T47D (cell line): ENCODE results near the gene TERB1.

ENCODE experiments used
- DNase-seq, 2 experiments: peaks; one replicate each; pipeline versions ENCODE4 v3.0.0 to v3.0.0-alpha.2; 2011 to 2012; ENCODE audit warnings: low read depth in 1 of 2, low spot score in 1 of 2
- JUND ChIP-seq: IDR thresholded peaks from 2 replicates; pipeline ENCODE4 v1.6.1; 2012; ENCODE audit warnings: low read depth
- in situ Hi-C: cut with HindIII; loops from 2 replicates; pipeline ENCODE4 v1.10.0; 2016; ENCODE audit warnings: low sequenced_read_pairs, low pct_unique_long_range_greater_than_20kb

TERB1 gene

GRCh38 chr16:66728117-66728787, 73.1 kb downstream of the TERB1 start:
- in situ Hi-C loops, result no loop called here
- TF ChIP-seq JUND, result no peak
- peak in 1 of 2 experiments; percentile 58 for DNase-seq

GRCh38 chr16:66720766-66721165, 80.6 kb downstream of the TERB1 start:
- in situ Hi-C loops, result no loop called here
- no peak for DNase-seq
- TF ChIP-seq JUND, result no peak

- TF ChIP-seq JUND, result no peak
- no peak for DNase-seq
- in situ Hi-C loops, result no loop called here
Measured at GRCh38 chr16:66719246-66719645, 82.1 kb downstream of the TERB1 start.

- no peak for DNase-seq
- no peak for TF ChIP-seq JUND
- in situ Hi-C loops, result no loop called here
Measured at GRCh38 chr16:66717776-66718175, 83.6 kb downstream of the TERB1 start.

- TF ChIP-seq JUND, result no peak
- DNase-seq, result peak in 1 of 2 experiments; percentile 25
- in situ Hi-C loops, result no loop called here
Measured at GRCh38 chr16:66717112-66717675, 84.2 kb downstream of the TERB1 start.

GRCh38 chr16:66714654-66715307, 86.6 kb downstream of the TERB1 start:
- no peak for TF ChIP-seq JUND
- DNase-seq, result peak in 1 of 2 experiments; percentile 57
- in situ Hi-C loops, result no loop called here

- in situ Hi-C loops, result no loop called here
- no peak for DNase-seq
- no peak for TF ChIP-seq JUND
Measured at GRCh38 chr16:66714062-66714461, 87.3 kb downstream of the TERB1 start.

GRCh38 chr16:66713076-66713475, 88.3 kb downstream of the TERB1 start:
- TF ChIP-seq JUND, result no peak
- in situ Hi-C loops, result no loop called here
- DNase-seq, result no peak

GRCh38 chr16:66712512-66712911, 88.9 kb downstream of the TERB1 start:
- no peak for DNase-seq

GRCh38 chr16:66711581-66711980, 89.8 kb downstream of the TERB1 start:
- in situ Hi-C loops, result no loop called here
- no peak for DNase-seq
- TF ChIP-seq JUND, result no peak

More at GRCh38 chr16:66712512-66712911, 88.9 kb downstream of the TERB1 start:
- no peak for TF ChIP-seq JUND
- in situ Hi-C loops, result no loop called here

GRCh38 chr16:66706506-66706880, 94.9 kb downstream of the TERB1 start:
- no peak for TF ChIP-seq JUND
- peak in 1 of 2 experiments; percentile 49 for DNase-seq
- in situ Hi-C loops, result no loop called here

GRCh38 chr16:66705790-66706505, 95.4 kb downstream of the TERB1 start:
- in situ Hi-C loops, result no loop called here
- peak in 1 of 2 experiments; percentile 65 for DNase-seq
- TF ChIP-seq JUND, result no peak
